ENCODE measurements around the gene RHPN2. TPM values are rescaled to one million over a fixed set of nuclear protein-coding genes. Genes with fewer than 3 reads are reported as not detected.
A peak's percentile ranks its signal among the peaks of the same experiment; 100 is the strongest.
"Not testable (repeated sequence)": the region's sequence is repeated elsewhere in the genome, so short reads cannot be mapped to it uniquely, and the experiment has no call there.

Gene RHPN2
- total RNA-seq, 4 donors from 2014 or later: 49.0 to 276 (median 74.3) TPM

GRCh38 chr19:32988724-32989123 is 76.0 kb downstream of the RHPN2 start:
- WGBS, 2 donors (ENCODE audit: low coverage in 1 of 2): 60 to 67% methylated on average over 3 to 5 of the region's 5 CpGs
- no peak for DNase-seq
- in situ Hi-C loops (cut with MboI; ENCODE audit: low pct_ligation_motif_present in 1 of 4, low pct_unique_long_range_greater_than_20kb in 1 of 4, low sequenced_read_pairs in 3 of 4): loop anchor here in 3 of 4 donors (25.0 kb wide), 2 partner anchors 99 to 124 kb away; partner anchors contain the start of gene GPATCH1 (in 1 of the 3)
- Histone ChIP-seq H3K4me3 (no peak overlapping the region), H3K27ac (no peak overlapping the region), H3K9me3 (no peaks in the 10 kb centered on the region), H3K27me3 (no peaks in the 10 kb centered on the region), H3K36me3 (peaks cover 0 to 21% (median 0%) of the 10 kb centered on the region in 4 donors), H3K4me1 (no peaks in the 10 kb centered on the region)
- TF ChIP-seq EP300 (IDR thresholded peaks at IDR 0.05; ENCODE audit: low read depth) (no peak), CTCF (IDR thresholded peaks at IDR 0.05) (no peak), POLR2A (IDR thresholded peaks at IDR 0.05) (no peak), POLR2AphosphoS5 (IDR thresholded peaks at IDR 0.05) (no peak)
- intact Hi-C loops (cut with DNase I; ENCODE audit: low total_unique reads): no loop called here

- in situ Hi-C loops (cut with MboI; ENCODE audit: low pct_ligation_motif_present in 1 of 4, low pct_unique_long_range_greater_than_20kb in 1 of 4, low sequenced_read_pairs in 3 of 4): loop anchor here in 3 of 4 donors (25.0 kb wide), 2 partner anchors 99 to 124 kb away; partner anchors contain the start of gene GPATCH1 (in 1 of the 3)
- H3K27me3 ChIP-seq; H3K4me3 ChIP-seq; H3K9me3 ChIP-seq; intact Hi-C loops (cut with DNase I; ENCODE audit: low total_unique reads); H3K4me1 ChIP-seq; H3K27ac ChIP-seq; DNase-seq: not testable (repeated sequence)
- peaks cover 0 to 21% (median 0%) of the 10 kb centered on the region in 4 donors for H3K36me3 ChIP-seq
- 80 to 83% methylated on average over 2 to 5 of the region's 5 CpGs for WGBS, 2 donors (ENCODE audit: low coverage in 1 of 2)
Observed at GRCh38 chr19:32988254-32988653, 76.4 kb downstream of the RHPN2 start.

- DNase-seq; H3K4me3 ChIP-seq; H3K27me3 ChIP-seq; H3K9me3 ChIP-seq; H3K27ac ChIP-seq; intact Hi-C loops (cut with DNase I; ENCODE audit: low total_unique reads); H3K36me3 ChIP-seq; H3K4me1 ChIP-seq: not testable (repeated sequence)
- WGBS, 2 donors (ENCODE audit: low coverage in 1 of 2): 83 to 86% methylated on average over 4 to 6 of the region's 6 CpGs
- in situ Hi-C loops (cut with MboI; ENCODE audit: low pct_ligation_motif_present in 1 of 4, low pct_unique_long_range_greater_than_20kb in 1 of 4, low sequenced_read_pairs in 3 of 4): loop anchor here in 3 of 4 donors (25.0 kb wide), 2 partner anchors 105 to 130 kb away; partner anchors contain the start of gene GPATCH1 (in 1 of the 3)
Observed at GRCh38 chr19:32982488-32982887, 82.2 kb downstream of the RHPN2 start.

- in situ Hi-C loops (cut with MboI; ENCODE audit: low pct_ligation_motif_present in 1 of 4, low pct_unique_long_range_greater_than_20kb in 1 of 4, low sequenced_read_pairs in 3 of 4): loop anchor here (10.0 to 25.0 kb wide), 3 partner anchors 107 to 145 kb away; partner anchors contain the start of gene GPATCH1 (in 1 of the 4)
- H3K9me3 ChIP-seq; H3K4me3 ChIP-seq; H3K27ac ChIP-seq; intact Hi-C loops (cut with DNase I; ENCODE audit: low total_unique reads); DNase-seq; H3K27me3 ChIP-seq; H3K36me3 ChIP-seq: not testable (repeated sequence)
- WGBS, 2 donors (ENCODE audit: low coverage in 1 of 2): 90% methylated on average over 7 of the region's 7 CpGs; no CpG with 5 or more reads in 1 of the 2 donors
- H3K4me1 ChIP-seq: peaks cover 0 to 17% (median 10%) of the 10 kb centered on the region in 4 donors
Observed at GRCh38 chr19:32979807-32980206, 84.9 kb downstream of the RHPN2 start.

- H3K27me3 ChIP-seq; H3K4me3 ChIP-seq; H3K9me3 ChIP-seq; H3K36me3 ChIP-seq; intact Hi-C loops (cut with DNase I; ENCODE audit: low total_unique reads); DNase-seq: not testable (repeated sequence)
- in situ Hi-C loops (cut with MboI; ENCODE audit: low pct_ligation_motif_present in 1 of 4, low pct_unique_long_range_greater_than_20kb in 1 of 4, low sequenced_read_pairs in 3 of 4): loop anchor here (10.0 to 25.0 kb wide), 3 partner anchors 109 to 147 kb away; partner anchors contain the start of gene GPATCH1 (in 1 of the 4)
- H3K4me1 ChIP-seq: peaks cover 0 to 17% (median 10%) of the 10 kb centered on the region in 4 donors
- peak overlapping the region; percentile 42 to 75 (median 56) for H3K27ac ChIP-seq
- 47 to 62% methylated on average over 3 to 4 of the region's 4 CpGs for WGBS, 2 donors (ENCODE audit: low coverage in 1 of 2)
Observed at GRCh38 chr19:32977813-32978212, 86.9 kb downstream of the RHPN2 start.

GRCh38 chr19:32977280-32977679 is 87.4 kb downstream of the RHPN2 start:
- H3K4me3 ChIP-seq: no peak overlapping the region
- H3K36me3 ChIP-seq: no peaks in the 10 kb centered on the region
- TF ChIP-seq POLR2AphosphoS5 (IDR thresholded peaks at IDR 0.05) (peak in 1 of 3 donors; percentile 22), CTCF (IDR thresholded peaks at IDR 0.05) (no peak)
- WGBS, 2 donors (ENCODE audit: low coverage in 1 of 2): 38 to 45% methylated on average over 7 of the region's 7 CpGs
- in situ Hi-C loops (cut with MboI; ENCODE audit: low pct_ligation_motif_present in 1 of 4, low pct_unique_long_range_greater_than_20kb in 1 of 4, low sequenced_read_pairs in 3 of 4): loop anchor here (10.0 to 25.0 kb wide), 3 partner anchors 110 to 148 kb away; partner anchors contain the start of gene GPATCH1 (in 1 of the 4)
- intact Hi-C loops (cut with DNase I; ENCODE audit: low total_unique reads): no loop called here
- H3K27ac ChIP-seq: peak overlapping the region; percentile 42 to 76 (median 64)
- peak; percentile 48 for DNase-seq
- H3K27me3 ChIP-seq: no peaks in the 10 kb centered on the region
- H3K9me3 ChIP-seq: no peaks in the 10 kb centered on the region
- H3K4me1 ChIP-seq: peaks cover 0 to 19% (median 10%) of the 10 kb centered on the region in 4 donors
